Gastrocnemius medialis (tissue), 4 donors: ENCODE data around the gene ADGRB3.

Experiments
- CTCF ChIP-seq, 5 experiments: fragments of 450-650 bp in 3 of 5; fragments of 200-600 bp in 2 of 5; sonication (generic) in 2 of 5; IDR thresholded peaks in 4 of 5; conservative IDR thresholded peaks in 1 of 5; 1 replicate in 4 of 5; 2 replicates in 1 of 5; pipeline ENCODE4 v1.5.1; 2016 to 2019; ENCODE audit warnings: antibody characterized with exemption in 5 of 5, mild to moderate bottlenecking in 3 of 5, moderate library complexity in 3 of 5
- POLR2A ChIP-seq, 2 donors: fragments of 450-650 bp; IDR thresholded peaks; one replicate each; pipeline ENCODE4 v1.6.1; 2017; ENCODE audit warnings: antibody characterized with exemption in 2 of 2, mild to moderate bottlenecking in 2 of 2, moderate library complexity in 2 of 2

DNA sequence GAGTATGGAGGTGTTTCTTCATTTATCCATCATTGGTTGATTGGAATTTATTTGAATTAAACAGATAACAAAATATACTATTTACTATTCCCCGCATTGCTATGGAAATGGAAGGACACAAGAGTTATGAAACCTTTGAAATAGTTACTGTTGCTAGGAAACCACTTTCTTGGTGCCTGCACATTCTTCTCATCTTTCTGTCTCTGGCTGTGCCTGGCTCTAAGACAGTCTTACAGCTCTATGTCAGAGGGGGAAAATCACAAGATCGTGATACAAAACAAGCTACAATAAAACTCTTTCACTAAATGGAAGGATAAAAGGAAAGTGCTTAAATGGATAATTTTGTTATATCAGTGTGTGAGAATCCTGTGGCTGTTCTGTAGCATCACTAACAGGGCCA, 708.8 kb downstream of the ADGRB3 start:
- TF ChIP-seq CTCF (IDR thresholded peaks at IDR 0.05 in 4 of 5, conservative IDR thresholded peaks at IDR 0.05 in 1 of 5) (no peak), POLR2A (IDR thresholded peaks at IDR 0.05) (no peak)
